Esophagus squamous epithelium (tissue), 5 donors: ENCODE measurements around the gene ADRA2B. TPM values are rescaled to one million over a fixed set of nuclear protein-coding genes. Genes with fewer than 3 reads are reported as not detected.

Experiments
- DNase-seq: peaks from one replicate; lab custom pipeline; 2025; lab: John Stamatoyannopoulos, UW
- H3K27ac ChIP-seq, 4 donors: fragments of 200-600 bp; sonication (generic); one replicate each; pipeline ENCODE4 v1.5.1; 2016 to 2019; ENCODE audit warnings: mild to moderate bottlenecking in 1 of 4
- H3K27me3 ChIP-seq, 4 donors: fragments of 200-600 bp; sonication (generic); 1 replicate in 3 of 4; 2 replicates in 1 of 4; pipeline versions ENCODE4 v1.5.1 to v1.6.0; 2017 to 2021; ENCODE audit warnings: antibody characterized with exemption in 1 of 4
- H3K36me3 ChIP-seq, 3 donors: fragments of 200-600 bp; sonication (generic); one replicate each; pipeline ENCODE4 v1.5.1; 2016 to 2019
- H3K4me1 ChIP-seq, 3 donors: fragments of 200-600 bp; sonication (generic); one replicate each; pipeline ENCODE4 v1.5.1; 2017 to 2019
- H3K4me3 ChIP-seq, 4 donors: fragments of 200-600 bp; sonication (generic); 1 replicate in 3 of 4; 2 replicates in 1 of 4; pipeline ENCODE4 v1.5.1; 2016 to 2019; ENCODE audit warnings: mild to moderate bottlenecking in 2 of 4, moderate library complexity in 1 of 4
- H3K9me3 ChIP-seq, 3 donors: fragments of 200-600 bp; sonication (generic); one replicate each; pipeline ENCODE4 v1.5.1; 2016 to 2019
- POLR2A ChIP-seq, 4 donors: fragments of 450-650 bp; IDR thresholded peaks; one replicate each; pipeline ENCODE4 v1.6.1; 2017; ENCODE audit warnings: antibody characterized with exemption in 4 of 4, mild to moderate bottlenecking in 4 of 4, moderate library complexity in 3 of 4
- WGBS, 2 donors: methylation state at CpG; one replicate each; pipeline ENCODE4 v1.1.5; 2018; 5-methylcytosine and 5-hydroxymethylcytosine counted together
- intact Hi-C: fragments of 100-400 bp; cut with DNase I; formaldehyde crosslinking; loops from one replicate; pipeline ENCODE4 v1.15.0; 2022
- total RNA-seq, 4 donors: library from RNA; depleted of rRNA; stranded (reverse); fragments of >200 nt; gene quantifications; one replicate each; pipeline ENCODE4 v1.1.0, GENCODE V29; 2016
- TF ChIP-seq, protein P1 (sequence below), 6 experiments: fragments of 450-650 bp in 4 of 6; fragments of 200-600 bp in 2 of 6; sonication (generic) in 2 of 6; IDR thresholded peaks; one replicate each; pipeline ENCODE4 v1.5.1; 2016 to 2019; ENCODE audit warnings: antibody characterized with exemption in 6 of 6, mild to moderate bottlenecking in 4 of 6, moderate library complexity in 4 of 6
- donor health status: DM: yes; HTN: yes; CAD: no.

The ADRA2B gene
- total RNA-seq, 4 donors from 2014 or later, result 0.04 to 1.2 (median 0.38) TPM; not detected in 1

DNA sequence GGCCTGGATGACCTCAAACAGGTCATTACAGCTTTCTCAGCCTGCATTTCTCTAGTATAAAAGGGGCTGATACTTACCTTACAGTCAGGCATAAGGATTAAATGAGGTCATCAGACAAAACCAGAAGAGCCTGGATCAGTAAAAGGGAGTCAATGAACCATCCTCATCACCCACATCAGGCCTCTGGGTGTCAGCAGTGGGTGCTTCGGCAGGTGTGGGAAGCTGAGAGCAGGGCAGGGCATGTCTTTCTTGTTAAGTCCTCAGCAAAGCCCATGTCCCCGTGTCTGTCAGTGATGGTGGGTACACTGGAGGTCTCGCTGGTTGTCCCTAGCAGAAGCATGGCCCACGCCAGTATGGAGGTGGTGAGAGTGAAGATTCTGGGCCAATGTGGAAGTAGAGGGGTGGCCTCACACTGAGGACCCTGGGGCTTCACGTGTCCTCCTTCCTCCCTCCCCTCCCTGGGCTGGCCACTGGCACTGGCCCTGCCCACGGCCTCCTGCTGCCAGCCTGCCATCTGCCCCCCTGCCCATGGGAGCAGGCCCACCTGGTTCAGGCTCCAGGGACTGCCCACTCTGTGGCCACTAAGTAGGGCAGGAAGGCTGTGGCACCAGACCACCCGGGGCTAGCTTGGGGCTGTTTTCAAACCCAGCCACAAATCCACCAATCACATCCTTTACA lies 4.4 kb downstream of the ADRA2B start:
- no peak overlapping the region for H3K27ac ChIP-seq
- no peaks in the 10 kb centered on the region for H3K36me3 ChIP-seq
- WGBS, 2 donors, result 61 to 67% methylated on average over 2 to 7 of the region's 7 CpGs
- TF ChIP-seq, protein P1, sequence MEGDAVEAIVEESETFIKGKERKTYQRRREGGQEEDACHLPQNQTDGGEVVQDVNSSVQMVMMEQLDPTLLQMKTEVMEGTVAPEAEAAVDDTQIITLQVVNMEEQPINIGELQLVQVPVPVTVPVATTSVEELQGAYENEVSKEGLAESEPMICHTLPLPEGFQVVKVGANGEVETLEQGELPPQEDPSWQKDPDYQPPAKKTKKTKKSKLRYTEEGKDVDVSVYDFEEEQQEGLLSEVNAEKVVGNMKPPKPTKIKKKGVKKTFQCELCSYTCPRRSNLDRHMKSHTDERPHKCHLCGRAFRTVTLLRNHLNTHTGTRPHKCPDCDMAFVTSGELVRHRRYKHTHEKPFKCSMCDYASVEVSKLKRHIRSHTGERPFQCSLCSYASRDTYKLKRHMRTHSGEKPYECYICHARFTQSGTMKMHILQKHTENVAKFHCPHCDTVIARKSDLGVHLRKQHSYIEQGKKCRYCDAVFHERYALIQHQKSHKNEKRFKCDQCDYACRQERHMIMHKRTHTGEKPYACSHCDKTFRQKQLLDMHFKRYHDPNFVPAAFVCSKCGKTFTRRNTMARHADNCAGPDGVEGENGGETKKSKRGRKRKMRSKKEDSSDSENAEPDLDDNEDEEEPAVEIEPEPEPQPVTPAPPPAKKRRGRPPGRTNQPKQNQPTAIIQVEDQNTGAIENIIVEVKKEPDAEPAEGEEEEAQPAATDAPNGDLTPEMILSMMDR (IDR thresholded peaks at IDR 0.05), result no peak
- TF ChIP-seq POLR2A (IDR thresholded peaks at IDR 0.05), result no peak
- H3K27me3 ChIP-seq, result peaks cover 0 to 56% (median 0%) of the 10 kb centered on the region in 4 donors
- DNase-seq, result no peak
- H3K4me3 ChIP-seq, result no peak overlapping the region
- intact Hi-C loops, result no loop called here
- H3K9me3 ChIP-seq, result no peaks in the 10 kb centered on the region
- peaks cover 3 to 22% (median 8%) of the 10 kb centered on the region in 3 donors for H3K4me1 ChIP-seq

DNA sequence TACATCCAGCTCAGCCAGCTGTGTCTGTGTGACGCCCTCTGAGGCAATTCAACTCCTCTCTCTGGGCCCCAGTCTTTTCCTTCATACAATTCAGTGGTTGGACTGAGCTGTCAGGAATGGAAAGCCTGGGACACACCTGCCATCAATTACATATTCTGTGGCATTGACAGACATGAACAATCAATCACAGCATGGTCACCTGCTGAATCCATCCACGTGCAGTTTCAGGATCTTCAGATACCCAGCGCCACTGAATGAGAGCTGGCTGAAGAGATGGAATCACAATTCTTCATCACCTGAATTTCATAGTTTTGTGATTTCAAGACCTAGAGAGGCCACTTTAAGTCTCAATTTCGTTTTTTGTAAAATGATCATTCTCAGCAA lies 5.1 kb downstream of the ADRA2B start:
- H3K36me3 ChIP-seq, result no peaks in the 10 kb centered on the region
- TF ChIP-seq POLR2A (IDR thresholded peaks at IDR 0.05), result no peak
- TF ChIP-seq, protein P1 (IDR thresholded peaks at IDR 0.05), result no peak
- peaks cover 0 to 3% (median 0%) of the 10 kb centered on the region in 3 donors for H3K9me3 ChIP-seq
- 57 to 65% methylated on average over 3 to 4 of the region's 4 CpGs for WGBS, 2 donors
- intact Hi-C loops, result no loop called here
- H3K4me1 ChIP-seq, result peaks cover 2 to 14% (median 5%) of the 10 kb centered on the region in 3 donors
- H3K27me3 ChIP-seq, result peaks cover 0 to 49% (median 0%) of the 10 kb centered on the region in 4 donors
- H3K4me3 ChIP-seq, result no peak overlapping the region
- no peak overlapping the region for H3K27ac ChIP-seq
- DNase-seq, result no peak

DNA sequence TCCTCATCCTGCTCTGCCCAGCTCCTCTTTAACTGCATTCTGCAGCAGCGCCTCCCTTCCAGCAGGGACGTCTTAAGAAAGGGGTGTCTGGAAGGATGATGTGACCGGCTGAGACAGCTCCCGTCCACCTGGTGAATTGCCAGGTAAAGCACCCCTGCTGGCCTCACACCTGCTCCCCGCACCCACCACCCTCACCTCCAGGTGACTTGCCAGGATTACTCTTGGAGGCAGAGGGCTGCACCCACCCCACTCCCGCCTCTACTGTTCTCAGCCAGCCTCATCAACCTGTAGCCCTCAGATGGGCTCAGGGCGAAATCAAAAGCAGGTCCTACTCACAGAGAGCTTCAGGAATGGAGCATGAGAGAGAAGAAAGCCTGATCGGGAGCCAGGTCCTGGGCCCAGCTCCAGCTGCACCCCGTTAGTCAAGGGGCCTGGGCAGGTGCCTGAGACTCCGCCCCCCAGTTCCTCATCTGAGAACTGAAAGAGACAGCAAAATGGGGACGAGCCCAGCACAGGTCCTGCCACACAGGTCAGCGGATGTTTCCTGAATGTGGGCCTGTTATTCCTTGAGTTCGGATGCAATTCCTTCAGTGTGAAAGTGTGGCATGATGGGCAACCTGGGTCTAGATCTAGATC lies 5.6 kb downstream of the ADRA2B start:
- Histone ChIP-seq H3K4me1 (peaks cover 0 to 9% (median 0%) of the 10 kb centered on the region in 3 donors), H3K27me3 (peaks cover 0 to 44% (median 0%) of the 10 kb centered on the region in 4 donors), H3K36me3 (no peaks in the 10 kb centered on the region), H3K27ac (no peak overlapping the region), H3K9me3 (peaks cover 0 to 8% (median 2%) of the 10 kb centered on the region in 3 donors), H3K4me3 (no peak overlapping the region)
- no peak for TF ChIP-seq POLR2A (IDR thresholded peaks at IDR 0.05)
- TF ChIP-seq, protein P1 (IDR thresholded peaks at IDR 0.05), result no peak
- intact Hi-C loops, result no loop called here
- 73% methylated on average over 8 of the region's 13 CpGs; no CpG with 5 or more reads in 1 of the 2 donors for WGBS, 2 donors
- no peak for DNase-seq

DNA sequence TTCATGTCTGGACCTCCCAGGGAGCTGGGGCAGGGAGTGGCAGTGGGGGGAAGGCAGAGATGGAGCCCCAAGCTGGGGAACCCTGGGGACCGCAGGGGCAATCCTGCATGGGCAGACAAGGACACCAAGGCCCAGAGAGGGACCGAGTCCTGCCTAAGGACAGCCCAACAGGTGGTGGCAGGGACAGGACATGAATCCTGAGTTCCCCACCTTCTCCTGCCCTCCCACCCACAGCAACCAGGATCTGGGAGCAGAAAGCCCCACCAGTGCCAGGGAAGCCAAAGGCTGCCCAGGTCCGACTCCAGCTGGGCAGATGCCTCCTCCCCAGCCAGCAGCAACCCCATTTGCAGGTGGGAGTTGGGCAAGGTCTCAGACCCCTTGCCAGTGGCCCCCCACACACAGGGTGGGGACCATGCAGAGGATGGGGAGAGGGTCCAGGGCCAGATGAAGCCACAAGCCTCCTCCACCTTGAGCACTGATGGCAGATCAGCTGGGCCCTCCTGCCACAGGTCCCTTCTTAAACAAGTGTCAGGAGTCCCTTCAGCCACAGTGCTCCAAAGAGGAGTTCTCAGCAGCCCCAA lies 6.3 kb downstream of the ADRA2B start:
- Histone ChIP-seq H3K9me3 (peaks cover 0 to 15% (median 10%) of the 10 kb centered on the region in 3 donors), H3K27me3 (peaks cover 0 to 42% (median 0%) of the 10 kb centered on the region in 4 donors), H3K4me1 (peaks cover 0 to 9% (median 0%) of the 10 kb centered on the region in 3 donors), H3K36me3 (no peaks in the 10 kb centered on the region), H3K4me3 (no peak overlapping the region), H3K27ac (peak overlapping the region in 1 of 4 donors; percentile 23)
- WGBS, 2 donors, result 100% methylated on average over 1 of the region's 3 CpGs; no CpG with 5 or more reads in 1 of the 2 donors
- intact Hi-C loops, result no loop called here
- DNase-seq, result no peak
- TF ChIP-seq, protein P1 (IDR thresholded peaks at IDR 0.05), result no peak
- TF ChIP-seq POLR2A (IDR thresholded peaks at IDR 0.05), result no peak

DNA sequence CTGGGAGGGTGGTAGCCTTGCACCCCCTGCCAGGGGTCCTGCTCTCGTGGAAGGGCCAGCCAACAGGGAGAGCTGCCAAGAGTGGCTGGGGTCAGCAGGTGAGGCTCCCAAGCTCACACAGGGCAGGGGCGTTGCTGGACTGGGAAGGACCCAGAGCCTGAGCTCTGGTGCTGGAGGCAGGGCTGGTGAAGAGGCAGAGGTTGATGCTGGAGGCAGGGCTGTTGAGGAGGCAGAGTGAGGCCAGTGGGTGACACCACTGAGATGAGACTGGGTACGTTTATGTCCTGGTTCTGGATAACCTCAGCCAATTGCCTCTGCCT lies 7.0 kb downstream of the ADRA2B start:
- no peaks in the 10 kb centered on the region for H3K36me3 ChIP-seq
- no peak overlapping the region for H3K4me3 ChIP-seq
- peaks cover 0 to 9% (median 0%) of the 10 kb centered on the region in 3 donors for H3K4me1 ChIP-seq
- peaks cover 0 to 36% (median 0%) of the 10 kb centered on the region in 4 donors for H3K27me3 ChIP-seq
- DNase-seq, result no peak
- peaks cover 0 to 19% (median 10%) of the 10 kb centered on the region in 3 donors for H3K9me3 ChIP-seq
- WGBS, 2 donors, result 40% methylated on average over 1 of the region's 3 CpGs; no CpG with 5 or more reads in 1 of the 2 donors
- TF ChIP-seq POLR2A (IDR thresholded peaks at IDR 0.05), result no peak
- TF ChIP-seq, protein P1 (IDR thresholded peaks at IDR 0.05), result no peak
- H3K27ac ChIP-seq, result peak overlapping the region in 2 of 4 donors; percentile 23 to 47
- intact Hi-C loops, result no loop called here
